Common myeloid progenitor, CD34-positive (primary cell): ENCODE data around the gene WDFY4.
A peak's percentile ranks its signal among the peaks of the same experiment; 100 is the strongest.

Experiments used
- CTCF ChIA-PET: fragments of 350-600 bp; sonication (Branson Sonifier 250); formaldehyde crosslinking; loops from one replicate; lab custom pipeline; 2021; ENCODE audit warnings: antibody characterized with exemption; lab: Charles Lee
- POLR2A ChIA-PET: fragments of 350-600 bp; sonication (Branson Sonifier 250); formaldehyde crosslinking; loops from one replicate; lab custom pipeline; 2021; ENCODE audit warnings: antibody characterized with exemption; lab: Charles Lee
- DNase-seq, 3 donors: peaks; one replicate each; pipeline versions ENCODE4 v3.0.0 to v3.0.0-alpha.2; 2013
- H3K27ac ChIP-seq, 2 experiments: 1 replicate in 1 of 2; 2 replicates in 1 of 2; pipeline ENCODE4 v1.7.0; 2013; ENCODE audit warnings: inconsistent platforms in 2 of 2, low read length in 2 of 2, mild to moderate bottlenecking in 2 of 2, low read depth in 1 of 2, moderate library complexity in 1 of 2; ENCODE audit not compliant: severe bottlenecking in 2 of 2, insufficient read depth in 1 of 2, poor library complexity in 1 of 2
- H3K27me3 ChIP-seq, 5 experiments: replicated peaks in 2 of 5; 1 replicate in 3 of 5; 2 replicates in 2 of 5; pipeline versions ENCODE4 v1.6.1 to v1.7.0; 2013; ENCODE audit warnings: low read length in 4 of 5, mild to moderate bottlenecking in 2 of 5, moderate library complexity in 2 of 5, inconsistent platforms in 1 of 5; ENCODE audit not compliant: insufficient read depth in 5 of 5, control insufficient read depth in 4 of 5
- H3K36me3 ChIP-seq, 4 experiments: 1 replicate in 2 of 4; 2 replicates in 2 of 4; pipeline versions ENCODE4 v1.6.1 to v1.7.0; 2013; ENCODE audit warnings: low read length in 3 of 4, control low read depth in 1 of 4, mild to moderate bottlenecking in 1 of 4; ENCODE audit not compliant: control insufficient read depth in 4 of 4, insufficient read depth in 4 of 4
- H3K4me1 ChIP-seq, 4 experiments: 1 replicate in 3 of 4; 2 replicates in 1 of 4; pipeline versions ENCODE4 v1.6.1 to v1.7.1; 2013; ENCODE audit warnings: low read length in 3 of 4, mild to moderate bottlenecking in 3 of 4, control low read depth in 1 of 4, inconsistent platforms in 1 of 4, moderate library complexity in 1 of 4; ENCODE audit not compliant: control insufficient read depth in 4 of 4, insufficient read depth in 4 of 4; ENCODE audit errors: control extremely low read depth in 1 of 4
- H3K4me3 ChIP-seq, 7 experiments: 1 replicate in 4 of 7; 2 replicates in 3 of 7; pipeline versions ENCODE4 v1.5.1 to v1.7.0; 2013; ENCODE audit warnings: mild to moderate bottlenecking in 7 of 7, low read length in 6 of 7, moderate library complexity in 6 of 7, inconsistent platforms in 2 of 7, low read depth in 2 of 7, control low read depth in 1 of 7; ENCODE audit not compliant: insufficient read depth in 4 of 7, control insufficient read depth in 1 of 7; ENCODE audit errors: extremely low read depth in 1 of 7
- H3K9me3 ChIP-seq, 5 experiments: 1 replicate in 4 of 5; 2 replicates in 1 of 5; pipeline versions ENCODE4 v1.6.1 to v1.7.1; 2013; ENCODE audit warnings: low read length in 4 of 5, mild to moderate bottlenecking in 2 of 5, inconsistent platforms in 1 of 5, low read depth in 1 of 5, moderate library complexity in 1 of 5; ENCODE audit not compliant: control insufficient read depth in 4 of 5, insufficient read depth in 2 of 5; ENCODE audit errors: control extremely low read depth in 1 of 5
- WGBS: methylation state at CpG from one replicate; pipeline ENCODE4 v1.1.5; 2013; ENCODE audit not compliant: insufficient coverage; 5-methylcytosine and 5-hydroxymethylcytosine counted together

WDFY4 gene

GRCh38 chr10:48742891-48743860 lies 58.5 kb downstream of the WDFY4 start:
- Histone ChIP-seq H3K9me3 (peaks cover 0 to 21% (median 8%) of the 10 kb centered on the region in 5 experiments), H3K27me3 (no peaks in the 10 kb centered on the region), H3K27ac (no peak overlapping the region), H3K4me3 (no peak overlapping the region), H3K36me3 (peaks cover 16 to 87% (median 59%) of the 10 kb centered on the region in 4 experiments), H3K4me1 (no peaks in the 10 kb centered on the region)
- CTCF ChIA-PET, result interaction anchor here (1.0 to 1.1 kb wide), 2 partner anchors 22 to 87 kb away, joined by 3 read pairs; no protein-coding TSS in a partner anchor
- 96% methylated on average over 16 of the region's 18 CpGs for WGBS
- DNase-seq, result peak in 1 of 3 donors; percentile 4
- POLR2A ChIA-PET, result no interaction called here

- no peak overlapping the region for H3K27ac ChIP-seq
- H3K9me3 ChIP-seq, result peaks cover 0 to 27% (median 8%) of the 10 kb centered on the region in 5 experiments
- ChIA-PET CTCF (interaction anchor here (1.4 kb wide), 1 partner anchor 87 kb away, joined by 3 read pairs; no protein-coding TSS in a partner anchor), POLR2A (no interaction called here)
- no peaks in the 10 kb centered on the region for H3K4me1 ChIP-seq
- WGBS, result 95% methylated on average over 6 of the region's 6 CpGs
- no peak for DNase-seq
- H3K27me3 ChIP-seq, result no peaks in the 10 kb centered on the region
- peaks cover 9 to 88% (median 64%) of the 10 kb centered on the region in 4 experiments for H3K36me3 ChIP-seq
- H3K4me3 ChIP-seq, result no peak overlapping the region
Observed at GRCh38 chr10:48744587-48744986, 59.9 kb downstream of the WDFY4 start.

GRCh38 chr10:48745662-48746245 lies 61.1 kb downstream of the WDFY4 start:
- peaks cover 7 to 92% (median 59%) of the 10 kb centered on the region in 4 experiments for H3K36me3 ChIP-seq
- H3K4me1 ChIP-seq, result no peaks in the 10 kb centered on the region
- POLR2A ChIA-PET, result no interaction called here
- H3K9me3 ChIP-seq, result peaks cover 0 to 39% (median 11%) of the 10 kb centered on the region in 5 experiments
- H3K4me3 ChIP-seq, result no peak overlapping the region
- WGBS, result 95% methylated on average over 20 of the region's 27 CpGs
- H3K27me3 ChIP-seq, result no peaks in the 10 kb centered on the region
- no peak for DNase-seq
- CTCF ChIA-PET, result interaction anchor here (1.4 kb wide), 1 partner anchor 88 kb away, joined by 3 read pairs; no protein-coding TSS in a partner anchor
- H3K27ac ChIP-seq, result no peak overlapping the region

- H3K4me1 ChIP-seq, result no peaks in the 10 kb centered on the region
- CTCF ChIA-PET, result no interaction called here
- POLR2A ChIA-PET, result no interaction called here
- no peak overlapping the region for H3K27ac ChIP-seq
- no peak for DNase-seq
- peaks cover 0 to 41% (median 11%) of the 10 kb centered on the region in 5 experiments for H3K9me3 ChIP-seq
- no peak overlapping the region for H3K4me3 ChIP-seq
- 100% methylated on average over 2 of the region's 4 CpGs for WGBS
- H3K36me3 ChIP-seq, result peaks cover 4 to 84% (median 50%) of the 10 kb centered on the region in 4 experiments
- H3K27me3 ChIP-seq, result no peaks in the 10 kb centered on the region
Observed at GRCh38 chr10:48748573-48748972, 63.9 kb downstream of the WDFY4 start.

- Histone ChIP-seq H3K36me3 (peaks cover 3 to 79% (median 42%) of the 10 kb centered on the region in 4 experiments), H3K9me3 (peaks cover 0 to 41% (median 11%) of the 10 kb centered on the region in 5 experiments), H3K4me1 (no peaks in the 10 kb centered on the region), H3K27me3 (no peaks in the 10 kb centered on the region), H3K4me3 (no peak overlapping the region), H3K27ac (no peak overlapping the region)
- no peak for DNase-seq
- CTCF ChIA-PET, result no interaction called here
- no CpG with 5 or more reads among the region's 1 CpG for WGBS
- POLR2A ChIA-PET, result no interaction called here
Observed at GRCh38 chr10:48749254-48749787, 64.6 kb downstream of the WDFY4 start.

GRCh38 chr10:48750019-48750418 lies 65.3 kb downstream of the WDFY4 start:
- Histone ChIP-seq H3K36me3 (peaks cover 3 to 77% (median 41%) of the 10 kb centered on the region in 4 experiments), H3K4me3 (no peak overlapping the region), H3K4me1 (no peaks in the 10 kb centered on the region), H3K27ac (no peak overlapping the region), H3K27me3 (no peaks in the 10 kb centered on the region), H3K9me3 (peaks cover 0 to 41% (median 11%) of the 10 kb centered on the region in 5 experiments)
- DNase-seq, result no peak
- 88% methylated on average over 1 of the region's 1 CpG for WGBS
- ChIA-PET CTCF (no interaction called here), POLR2A (no interaction called here)
